Type B pancreatic cell (in vitro differentiated cells): ENCODE results near the gene SHC1. TPM values are rescaled to one million over a fixed set of nuclear protein-coding genes. Genes with fewer than 3 reads are reported as not detected.

ENCODE experiments used
- DNase-seq: peaks from one replicate; pipeline ENCODE4 v3.0.0; 2021; ENCODE audit warnings: mixed read lengths; ENCODE audit not compliant: unreplicated experiment; ENCODE audit errors: extremely low spot score
- H3K27ac Mint-ChIP-seq: 2 replicates; pipeline ENCODE4 v1.8.0; 2021; ENCODE audit warnings: mild to moderate bottlenecking, mixed read lengths
- H3K27me3 Mint-ChIP-seq: 2 replicates; pipeline ENCODE4 v1.8.0; 2021; ENCODE audit warnings: mixed read lengths
- H3K36me3 Mint-ChIP-seq: 2 replicates; pipeline ENCODE4 v1.8.0; 2021; ENCODE audit warnings: mixed read lengths
- H3K4me1 Mint-ChIP-seq: one replicate; pipeline ENCODE4 v1.8.0; 2021; ENCODE audit warnings: mixed read lengths; ENCODE audit not compliant: unreplicated experiment
- H3K4me3 Mint-ChIP-seq: 2 replicates; pipeline ENCODE4 v1.8.0; 2021; ENCODE audit warnings: mild to moderate bottlenecking, mixed read lengths
- H3K9me3 Mint-ChIP-seq: 2 replicates; pipeline ENCODE4 v1.8.0; 2021; ENCODE audit warnings: mixed read lengths
- total RNA-seq: library from RNA; stranded (reverse); gene quantifications from 2 replicates; pipeline ENCODE4 v1.2.1, GENCODE V29; 2021; ENCODE audit warnings: low replicate concordance
- TF ChIP-seq, protein P1 (sequence below): fragments of 200-600 bp; sonication (generic); conservative IDR thresholded peaks from 2 replicates; pipeline ENCODE4 v1.5.0; 2021; ENCODE audit warnings: antibody characterized with exemption, mild to moderate bottlenecking

The SHC1 gene
- total RNA-seq, 1 donor from 2014 or later: 87.8 TPM

DNA sequence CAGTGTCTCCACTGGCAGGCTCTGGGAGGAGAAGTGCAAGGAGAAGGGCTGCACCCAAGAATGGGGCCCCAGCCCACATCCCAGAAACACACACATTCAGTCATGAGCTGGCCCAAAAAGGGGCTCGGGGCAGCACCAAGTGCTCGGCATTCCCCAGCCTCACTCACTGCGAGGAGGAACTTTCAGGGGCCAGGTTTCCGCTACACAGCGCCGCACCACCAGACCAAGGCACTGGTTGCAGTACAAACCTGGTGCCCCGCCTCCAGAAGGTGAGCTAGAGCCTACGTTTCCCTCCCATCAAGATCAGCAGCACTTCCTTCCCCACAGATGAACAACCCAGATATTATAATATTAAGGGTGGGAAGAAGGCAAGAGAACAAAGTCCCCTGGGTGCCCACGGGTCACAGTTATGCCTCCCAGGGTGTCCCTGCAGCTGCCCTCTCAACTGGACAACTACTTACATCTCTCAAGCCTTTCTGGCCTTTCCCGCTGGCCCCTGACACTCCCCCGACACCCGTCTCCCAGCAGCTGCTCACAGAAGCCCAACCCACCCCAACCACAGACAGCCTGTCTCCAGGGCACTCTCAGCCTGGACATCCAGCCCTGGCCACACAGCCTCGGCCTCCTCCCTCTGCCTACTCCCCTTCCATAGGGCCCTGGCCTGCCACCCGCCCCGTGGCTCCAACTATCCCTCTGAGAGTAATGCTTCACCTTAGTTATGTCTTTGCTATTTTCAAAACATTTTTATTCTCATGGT, 18.5 kb downstream of the SHC1 start:
- Mint-ChIP-seq H3K36me3 (peaks cover 6% of the 10 kb centered on the region), H3K27me3 (no peaks in the 10 kb centered on the region), H3K4me3 (peak overlapping the region; percentile 31), H3K9me3 (no peaks in the 10 kb centered on the region), H3K4me1 (peaks cover 46% of the 10 kb centered on the region), H3K27ac (peak overlapping the region; percentile 39)
- TF ChIP-seq, protein P1, sequence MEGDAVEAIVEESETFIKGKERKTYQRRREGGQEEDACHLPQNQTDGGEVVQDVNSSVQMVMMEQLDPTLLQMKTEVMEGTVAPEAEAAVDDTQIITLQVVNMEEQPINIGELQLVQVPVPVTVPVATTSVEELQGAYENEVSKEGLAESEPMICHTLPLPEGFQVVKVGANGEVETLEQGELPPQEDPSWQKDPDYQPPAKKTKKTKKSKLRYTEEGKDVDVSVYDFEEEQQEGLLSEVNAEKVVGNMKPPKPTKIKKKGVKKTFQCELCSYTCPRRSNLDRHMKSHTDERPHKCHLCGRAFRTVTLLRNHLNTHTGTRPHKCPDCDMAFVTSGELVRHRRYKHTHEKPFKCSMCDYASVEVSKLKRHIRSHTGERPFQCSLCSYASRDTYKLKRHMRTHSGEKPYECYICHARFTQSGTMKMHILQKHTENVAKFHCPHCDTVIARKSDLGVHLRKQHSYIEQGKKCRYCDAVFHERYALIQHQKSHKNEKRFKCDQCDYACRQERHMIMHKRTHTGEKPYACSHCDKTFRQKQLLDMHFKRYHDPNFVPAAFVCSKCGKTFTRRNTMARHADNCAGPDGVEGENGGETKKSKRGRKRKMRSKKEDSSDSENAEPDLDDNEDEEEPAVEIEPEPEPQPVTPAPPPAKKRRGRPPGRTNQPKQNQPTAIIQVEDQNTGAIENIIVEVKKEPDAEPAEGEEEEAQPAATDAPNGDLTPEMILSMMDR: no peak
- DNase-seq: no peak

- no peak overlapping the region for H3K27ac Mint-ChIP-seq
- H3K9me3 Mint-ChIP-seq: no peaks in the 10 kb centered on the region
- H3K4me1 Mint-ChIP-seq: peaks cover 19% of the 10 kb centered on the region
Measured at GRCh38 chr1:154948079-154948478, 22.5 kb downstream of the SHC1 start.

GRCh38 chr1:154945962-154946850, 24.3 kb downstream of the SHC1 start:
- H3K27ac Mint-ChIP-seq: no peak overlapping the region
- H3K36me3 Mint-ChIP-seq: peaks cover 11% of the 10 kb centered on the region
- peaks cover 11% of the 10 kb centered on the region for H3K4me1 Mint-ChIP-seq
- no peaks in the 10 kb centered on the region for H3K9me3 Mint-ChIP-seq
- TF ChIP-seq, protein P1: no peak
- no peak for DNase-seq
- H3K27me3 Mint-ChIP-seq: no peaks in the 10 kb centered on the region
- no peak overlapping the region for H3K4me3 Mint-ChIP-seq

More at GRCh38 chr1:154948079-154948478, 22.5 kb downstream of the SHC1 start:
- TF ChIP-seq, protein P1: no peak
- Mint-ChIP-seq H3K36me3 (peaks cover 11% of the 10 kb centered on the region), H3K4me3 (no peak overlapping the region), H3K27me3 (no peaks in the 10 kb centered on the region)
- DNase-seq: no peak

- DNase-seq: no peak
- Mint-ChIP-seq H3K9me3 (no peaks in the 10 kb centered on the region), H3K27me3 (no peaks in the 10 kb centered on the region), H3K27ac (peak overlapping the region; percentile 77), H3K4me1 (peaks cover 20% of the 10 kb centered on the region), H3K36me3 (peaks cover 7% of the 10 kb centered on the region), H3K4me3 (no peak overlapping the region)
- TF ChIP-seq, protein P1: no peak
Measured at GRCh38 chr1:154945160-154945961, 25.2 kb downstream of the SHC1 start.
